ENCODE results near the gene SLC4A4.

DNA sequence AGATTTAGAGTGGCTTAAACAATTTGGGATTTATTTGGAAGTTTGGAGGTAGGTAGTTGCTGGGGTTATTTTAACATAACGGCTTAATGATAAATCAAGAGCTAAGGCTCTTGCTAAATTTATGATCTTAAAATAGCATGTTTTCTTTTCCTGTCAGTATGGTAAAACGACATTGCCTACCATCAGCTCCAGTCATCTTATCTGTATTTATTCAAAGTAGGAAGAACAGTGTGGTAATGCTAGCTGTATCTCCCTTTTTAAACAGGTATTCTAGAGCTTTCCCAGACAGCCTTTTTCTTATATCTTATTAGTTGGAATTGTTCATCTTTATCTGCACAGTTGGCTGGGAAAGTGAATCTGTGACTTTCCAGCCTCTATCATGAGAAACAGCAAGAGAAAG lies 110.2 kb downstream of the SLC4A4 start:
- TF ChIP-seq, protein P1, sequence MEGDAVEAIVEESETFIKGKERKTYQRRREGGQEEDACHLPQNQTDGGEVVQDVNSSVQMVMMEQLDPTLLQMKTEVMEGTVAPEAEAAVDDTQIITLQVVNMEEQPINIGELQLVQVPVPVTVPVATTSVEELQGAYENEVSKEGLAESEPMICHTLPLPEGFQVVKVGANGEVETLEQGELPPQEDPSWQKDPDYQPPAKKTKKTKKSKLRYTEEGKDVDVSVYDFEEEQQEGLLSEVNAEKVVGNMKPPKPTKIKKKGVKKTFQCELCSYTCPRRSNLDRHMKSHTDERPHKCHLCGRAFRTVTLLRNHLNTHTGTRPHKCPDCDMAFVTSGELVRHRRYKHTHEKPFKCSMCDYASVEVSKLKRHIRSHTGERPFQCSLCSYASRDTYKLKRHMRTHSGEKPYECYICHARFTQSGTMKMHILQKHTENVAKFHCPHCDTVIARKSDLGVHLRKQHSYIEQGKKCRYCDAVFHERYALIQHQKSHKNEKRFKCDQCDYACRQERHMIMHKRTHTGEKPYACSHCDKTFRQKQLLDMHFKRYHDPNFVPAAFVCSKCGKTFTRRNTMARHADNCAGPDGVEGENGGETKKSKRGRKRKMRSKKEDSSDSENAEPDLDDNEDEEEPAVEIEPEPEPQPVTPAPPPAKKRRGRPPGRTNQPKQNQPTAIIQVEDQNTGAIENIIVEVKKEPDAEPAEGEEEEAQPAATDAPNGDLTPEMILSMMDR (IDR thresholded peaks at IDR 0.05; ENCODE audit: insufficient read depth, low read length, poor library complexity, severe bottlenecking): no peak
- no peak for TF ChIP-seq EZH2phosphoT487 (conservative IDR thresholded peaks at IDR 0.05; ENCODE audit: low read length)
